GM12891 (cell line): Measurements from ENCODE around the gene ST8SIA2.

ENCODE experiments used
- POLR2A ChIP-seq: IDR thresholded peaks from 2 replicates; pipeline ENCODE4 v1.6.1; 2011; ENCODE audit warnings: low read depth, low read length, control low read depth
- POLR2AphosphoS5 ChIP-seq: IDR thresholded peaks from 2 replicates; pipeline ENCODE4 v1.6.1; 2011; ENCODE audit warnings: low read depth, low read length, control low read depth
- TAF1 ChIP-seq: IDR thresholded peaks from 2 replicates; pipeline ENCODE4 v1.6.1; 2011; ENCODE audit warnings: low read depth, low read length, control low read depth

GRCh38 chr15:92468991-92469390, 75.3 kb downstream of the ST8SIA2 start:
- TF ChIP-seq POLR2AphosphoS5 (no peak), POLR2A (no peak), TAF1 (no peak)
